ENCODE measurements around the gene GGCX. TPM values are rescaled to one million over a fixed set of nuclear protein-coding genes. Genes with fewer than 3 reads are reported as not detected.

The GGCX gene
- total RNA-seq, 1 donor from 2014 or later = 27.0 TPM

- H3K4me1 Mint-ChIP-seq (ENCODE audit: low read depth) = no peaks in the 10 kb centered on the region
- no peaks in the 10 kb centered on the region for H3K36me3 Mint-ChIP-seq (ENCODE audit: low read depth)
- no peak overlapping the region for H3K27ac Mint-ChIP-seq
- no peak overlapping the region for H3K4me3 Mint-ChIP-seq (ENCODE audit: low read depth)
- DNase-seq (ENCODE audit: low spot score) = no peak
- no peaks in the 10 kb centered on the region for H3K9me3 Mint-ChIP-seq
- intact Hi-C loops (cut with micrococcal nuclease) = no loop called here
- peaks cover 5% of the 10 kb centered on the region for H3K27me3 Mint-ChIP-seq (ENCODE audit: low read depth)
These were observed 55.6 kb downstream of the GGCX start for GRCh38 chr2:85505551-85506238.

GRCh38 chr2:85504778-85505261, 56.5 kb downstream of the GGCX start:
- Mint-ChIP-seq H3K27ac (no peak overlapping the region), H3K36me3 (ENCODE audit: low read depth) (no peaks in the 10 kb centered on the region), H3K4me1 (ENCODE audit: low read depth) (no peaks in the 10 kb centered on the region), H3K4me3 (ENCODE audit: low read depth) (no peak overlapping the region), H3K9me3 (no peaks in the 10 kb centered on the region), H3K27me3 (ENCODE audit: low read depth) (peaks cover 5% of the 10 kb centered on the region)
- intact Hi-C loops (cut with micrococcal nuclease) = no loop called here
- DNase-seq (ENCODE audit: low spot score) = no peak

- no peak for DNase-seq (ENCODE audit: low spot score)
- H3K36me3 Mint-ChIP-seq (ENCODE audit: low read depth) = no peaks in the 10 kb centered on the region
- intact Hi-C loops (cut with micrococcal nuclease) = no loop called here
- H3K4me3 Mint-ChIP-seq (ENCODE audit: low read depth) = no peak overlapping the region
- peaks cover 5% of the 10 kb centered on the region for H3K27me3 Mint-ChIP-seq (ENCODE audit: low read depth)
- H3K9me3 Mint-ChIP-seq = no peaks in the 10 kb centered on the region
- no peak overlapping the region for H3K27ac Mint-ChIP-seq
- no peaks in the 10 kb centered on the region for H3K4me1 Mint-ChIP-seq (ENCODE audit: low read depth)
These were observed 57.2 kb downstream of the GGCX start for GRCh38 chr2:85503851-85504777.

DNA sequence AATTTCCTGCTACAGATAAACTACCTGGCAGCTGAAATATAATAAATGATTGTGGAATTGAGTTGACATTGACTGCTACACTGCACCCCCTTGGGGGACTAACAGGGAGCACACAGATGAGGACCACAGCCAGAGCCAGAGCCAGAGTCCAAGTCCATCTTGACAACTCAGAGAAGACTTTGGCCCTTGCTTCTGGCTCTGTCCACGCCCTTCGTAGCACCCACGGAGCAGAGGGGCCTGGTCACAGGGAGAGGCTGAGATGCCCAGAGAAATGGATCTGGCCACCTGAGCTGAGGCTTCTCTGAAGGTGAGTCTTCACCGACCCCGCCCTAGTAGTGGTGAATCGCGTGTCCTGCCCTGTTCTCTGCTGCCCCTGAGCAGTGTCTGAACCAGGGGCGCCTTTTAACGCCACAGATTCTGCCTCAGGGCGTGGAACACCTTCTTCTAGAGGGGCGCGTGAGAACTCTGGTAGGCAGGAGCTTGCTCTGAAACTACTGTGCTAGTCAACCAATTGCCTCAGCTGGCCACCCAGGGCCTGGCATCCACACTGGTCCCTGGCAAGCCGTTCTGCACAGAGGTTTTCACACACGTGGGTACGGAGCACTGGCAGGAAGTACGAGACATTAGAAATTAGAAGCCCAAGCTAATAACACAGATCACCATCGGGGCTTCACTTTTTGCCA, 58.0 kb downstream of the GGCX start:
- DNase-seq (ENCODE audit: low spot score) = no peak
- Mint-ChIP-seq H3K4me1 (ENCODE audit: low read depth) (no peaks in the 10 kb centered on the region), H3K4me3 (ENCODE audit: low read depth) (no peak overlapping the region), H3K27ac (no peak overlapping the region), H3K36me3 (ENCODE audit: low read depth) (no peaks in the 10 kb centered on the region), H3K27me3 (ENCODE audit: low read depth) (peaks cover 5% of the 10 kb centered on the region), H3K9me3 (no peaks in the 10 kb centered on the region)
- intact Hi-C loops (cut with micrococcal nuclease) = no loop called here

- no peak overlapping the region for H3K27ac Mint-ChIP-seq
- H3K4me1 Mint-ChIP-seq (ENCODE audit: low read depth) = no peaks in the 10 kb centered on the region
- peaks cover 5% of the 10 kb centered on the region for H3K27me3 Mint-ChIP-seq (ENCODE audit: low read depth)
- H3K4me3 Mint-ChIP-seq (ENCODE audit: low read depth) = no peak overlapping the region
- DNase-seq (ENCODE audit: low spot score) = no peak
- intact Hi-C loops (cut with micrococcal nuclease) = no loop called here
- no peaks in the 10 kb centered on the region for H3K9me3 Mint-ChIP-seq
- H3K36me3 Mint-ChIP-seq (ENCODE audit: low read depth) = no peaks in the 10 kb centered on the region
These were observed 58.6 kb downstream of the GGCX start for GRCh38 chr2:85502720-85503119.

DNA sequence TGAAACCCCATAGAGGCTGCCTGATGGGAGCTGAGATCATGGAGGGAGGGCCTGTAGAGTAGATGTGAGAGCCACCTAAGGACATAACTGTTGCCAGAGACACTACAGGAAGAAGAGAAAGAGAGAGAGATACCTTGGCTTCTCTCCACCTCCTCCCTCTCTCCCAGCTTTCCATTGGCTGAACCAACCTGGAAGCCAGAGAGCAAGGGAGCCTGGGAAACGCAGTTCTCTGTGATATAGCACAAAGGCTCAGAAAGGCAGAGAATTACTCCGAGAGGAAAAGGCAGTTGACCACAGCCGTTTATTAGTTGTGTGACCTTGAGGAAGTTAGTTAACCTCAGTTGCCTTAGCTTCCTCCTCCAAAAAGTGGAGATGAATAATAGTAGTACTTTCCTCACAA, 60.0 kb downstream of the GGCX start:
- H3K4me1 Mint-ChIP-seq (ENCODE audit: low read depth) = no peaks in the 10 kb centered on the region
- H3K27me3 Mint-ChIP-seq (ENCODE audit: low read depth) = peaks cover 3% of the 10 kb centered on the region
- no peak overlapping the region for H3K27ac Mint-ChIP-seq
- DNase-seq (ENCODE audit: low spot score) = no peak
- intact Hi-C loops (cut with micrococcal nuclease) = no loop called here
- H3K36me3 Mint-ChIP-seq (ENCODE audit: low read depth) = no peaks in the 10 kb centered on the region
- H3K9me3 Mint-ChIP-seq = no peaks in the 10 kb centered on the region
- no peak overlapping the region for H3K4me3 Mint-ChIP-seq (ENCODE audit: low read depth)

- Mint-ChIP-seq H3K4me1 (ENCODE audit: low read depth) (no peaks in the 10 kb centered on the region), H3K36me3 (ENCODE audit: low read depth) (no peaks in the 10 kb centered on the region), H3K4me3 (ENCODE audit: low read depth) (no peak overlapping the region), H3K27ac (no peak overlapping the region), H3K27me3 (ENCODE audit: low read depth) (peaks cover 3% of the 10 kb centered on the region), H3K9me3 (no peaks in the 10 kb centered on the region)
- intact Hi-C loops (cut with micrococcal nuclease) = no loop called here
- DNase-seq (ENCODE audit: low spot score) = no peak
These were observed 63.2 kb downstream of the GGCX start for GRCh38 chr2:85497944-85498630.

- peaks cover 3% of the 10 kb centered on the region for H3K27me3 Mint-ChIP-seq (ENCODE audit: low read depth)
- H3K27ac Mint-ChIP-seq = no peak overlapping the region
- DNase-seq (ENCODE audit: low spot score) = no peak
- H3K4me1 Mint-ChIP-seq (ENCODE audit: low read depth) = no peaks in the 10 kb centered on the region
- intact Hi-C loops (cut with micrococcal nuclease) = no loop called here
- H3K9me3 Mint-ChIP-seq = no peaks in the 10 kb centered on the region
- H3K36me3 Mint-ChIP-seq (ENCODE audit: low read depth) = no peaks in the 10 kb centered on the region
- no peak overlapping the region for H3K4me3 Mint-ChIP-seq (ENCODE audit: low read depth)
These were observed 64.9 kb downstream of the GGCX start for GRCh38 chr2:85496436-85496835.

Other genes starting within 250 kb of the GGCX start
- 94.0 and 96.5 TPM in 2 replicates for gene TGOLN2, start 233.5 kb downstream of the GGCX start, total RNA-seq
- gene RETSAT, start 207.0 kb downstream of the GGCX start, total RNA-seq = 26.3 and 29.6 TPM in 2 replicates
- 17.0 and 18.9 TPM in 2 replicates for gene ELMOD3, start 206.7 kb downstream of the GGCX start, total RNA-seq
- gene CAPG, start 151.1 kb downstream of the GGCX start, total RNA-seq = 145 and 146 TPM in 2 replicates
- 0.48 and 1.3 TPM in 2 replicates for gene SH2D6, start 142.8 kb downstream of the GGCX start, total RNA-seq
- gene MAT2A, start 22.3 kb downstream of the GGCX start, total RNA-seq = 395 and 403 TPM in 2 replicates
- 99.7 and 101 TPM in 2 replicates for gene VAMP8, start 16.1 kb upstream of the GGCX start, total RNA-seq
- 41.0 and 41.3 TPM in 2 replicates for gene VAMP5, start 22.9 kb upstream of the GGCX start, total RNA-seq
- gene RNF181, start 34.3 kb upstream of the GGCX start, total RNA-seq = 130 and 134 TPM in 2 replicates
- 6.5 and 7.0 TPM in 2 replicates for gene TMEM150A, start 41.2 kb upstream of the GGCX start, total RNA-seq
- 34.7 and 35.6 TPM in 2 replicates for gene C2orf68, start 50.6 kb upstream of the GGCX start, total RNA-seq
- gene USP39, start 54.7 kb upstream of the GGCX start, total RNA-seq = 84.1 and 90.1 TPM in 2 replicates
- gene SFTPB, start 106.7 kb upstream of the GGCX start, total RNA-seq = not detected in 2 replicates
- 21.9 and 23.5 TPM in 2 replicates for gene GNLY, start 132.9 kb upstream of the GGCX start, total RNA-seq
- gene ATOH8, start 192.5 kb upstream of the GGCX start, total RNA-seq = 0.07 and 0.11 TPM in 2 replicates